Measurements from ENCODE around the gene MDM4. TPM values are rescaled to one million over a fixed set of nuclear protein-coding genes. Genes with fewer than 3 reads are reported as not detected.

The MDM4 gene
- total RNA-seq, 1 experiment from 2014 or later = 49.6 TPM

DNA sequence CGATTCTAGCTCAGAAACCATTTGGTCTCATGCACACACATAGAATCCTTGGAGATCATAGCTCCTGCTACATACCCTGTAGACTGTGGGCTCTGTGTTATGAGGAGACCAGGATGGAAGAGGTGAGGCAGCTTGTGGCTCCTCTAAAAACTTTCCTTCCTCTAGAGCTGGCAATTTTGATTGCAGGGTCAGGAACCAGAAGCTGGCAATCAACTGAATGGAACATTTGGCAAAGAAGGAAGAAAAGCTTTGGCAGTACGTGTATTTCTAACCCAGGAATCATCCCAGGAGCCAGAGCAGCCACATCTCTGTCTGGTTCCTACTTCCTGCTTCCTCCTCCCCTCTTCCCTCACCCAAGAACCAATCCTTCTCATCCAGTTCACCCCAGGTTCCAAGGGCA lies 37.3 kb upstream of the MDM4 start:
- no CpG with 5 or more reads among the region's 2 CpGs for WGBS (ENCODE audit: extremely low coverage, insufficient read length, low lambda C conversion rate)
- no peaks in the 10 kb centered on the region for H3K36me3 Mint-ChIP-seq (ENCODE audit: insufficient read depth in 1 of 3, low read depth in 3 of 3)
- peaks cover 48 to 51% of the 10 kb centered on the region in 2 experiments for H3K4me1 Mint-ChIP-seq
- Histone ChIP-seq H3T11ph (ENCODE audit: low read length) (no peak overlapping the region), H3K4me2 (ENCODE audit: insufficient read depth, insufficient read length, low read length) (no peak overlapping the region), H3K14ac (ENCODE audit: insufficient read depth, low read length) (no peak overlapping the region), H3K9ac (ENCODE audit: extremely low read depth, insufficient read length, low read length) (no peak overlapping the region), H2BK15ac (ENCODE audit: low read depth, low read length) (no peak overlapping the region), H3K79me2 (ENCODE audit: insufficient read depth, low read length) (no peaks in the 10 kb centered on the region), H3K4me1 (ENCODE audit: insufficient read depth, low read length) (peaks cover 5% of the 10 kb centered on the region; the same call in 1 of the 2 replicates), H3K9me3 (ENCODE audit: control insufficient read depth, low read depth, low read length) (no peaks in the 10 kb centered on the region), H2BK120ac (ENCODE audit: low read depth, low read length, poor library complexity, severe bottlenecking) (no peak overlapping the region), H3K27ac (ENCODE audit: insufficient read length, low read depth, low read length) (no peak overlapping the region), H2AK5ac (ENCODE audit: insufficient read length, low read length) (no peak overlapping the region), H4K20me1 (ENCODE audit: control insufficient read depth, insufficient read depth, insufficient read length) (no peaks in the 10 kb centered on the region), H3K56ac (ENCODE audit: insufficient read length, low read depth, low read length) (no peak overlapping the region), H3K23me2 (ENCODE audit: insufficient read length, low read depth, low read length, poor library complexity, severe bottlenecking) (no peaks in the 10 kb centered on the region), H2AFZ (ENCODE audit: low read length) (no peak overlapping the region), H3K27me3 (ENCODE audit: insufficient read depth, low read length) (no peaks in the 10 kb centered on the region), H3K18ac (ENCODE audit: insufficient read length, low read depth, low read length) (no peak overlapping the region), H2BK20ac (ENCODE audit: low read depth, low read length, poor library complexity, severe bottlenecking) (no peak overlapping the region), H2BK12ac (ENCODE audit: insufficient read length, low read depth, low read length) (no peak overlapping the region), H3K79me1 (ENCODE audit: insufficient read depth, low read depth, low read length, poor library complexity, severe bottlenecking) (no peaks in the 10 kb centered on the region), H4K5ac (ENCODE audit: insufficient read length, low read depth, low read length) (no peak overlapping the region), H3K4ac (ENCODE audit: low read depth, low read length) (no peak overlapping the region), H3K23ac (ENCODE audit: insufficient read length, low read depth, low read length) (no peak overlapping the region), H2BK5ac (ENCODE audit: insufficient read length, low read length) (no peak overlapping the region), H4K8ac (replicated peaks; ENCODE audit: insufficient read length, low read depth, low read length) (no peak overlapping the region), H4K91ac (ENCODE audit: insufficient read length, low read depth, low read length) (no peak overlapping the region)
- no peaks in the 10 kb centered on the region for H3K9me3 Mint-ChIP-seq
- H3K4me3 Mint-ChIP-seq = no peak overlapping the region
- no peak overlapping the region for H3K27ac Mint-ChIP-seq
- no peaks in the 10 kb centered on the region for H3K27me3 Mint-ChIP-seq (ENCODE audit: low read depth)
- TF ChIP-seq, protein P1, sequence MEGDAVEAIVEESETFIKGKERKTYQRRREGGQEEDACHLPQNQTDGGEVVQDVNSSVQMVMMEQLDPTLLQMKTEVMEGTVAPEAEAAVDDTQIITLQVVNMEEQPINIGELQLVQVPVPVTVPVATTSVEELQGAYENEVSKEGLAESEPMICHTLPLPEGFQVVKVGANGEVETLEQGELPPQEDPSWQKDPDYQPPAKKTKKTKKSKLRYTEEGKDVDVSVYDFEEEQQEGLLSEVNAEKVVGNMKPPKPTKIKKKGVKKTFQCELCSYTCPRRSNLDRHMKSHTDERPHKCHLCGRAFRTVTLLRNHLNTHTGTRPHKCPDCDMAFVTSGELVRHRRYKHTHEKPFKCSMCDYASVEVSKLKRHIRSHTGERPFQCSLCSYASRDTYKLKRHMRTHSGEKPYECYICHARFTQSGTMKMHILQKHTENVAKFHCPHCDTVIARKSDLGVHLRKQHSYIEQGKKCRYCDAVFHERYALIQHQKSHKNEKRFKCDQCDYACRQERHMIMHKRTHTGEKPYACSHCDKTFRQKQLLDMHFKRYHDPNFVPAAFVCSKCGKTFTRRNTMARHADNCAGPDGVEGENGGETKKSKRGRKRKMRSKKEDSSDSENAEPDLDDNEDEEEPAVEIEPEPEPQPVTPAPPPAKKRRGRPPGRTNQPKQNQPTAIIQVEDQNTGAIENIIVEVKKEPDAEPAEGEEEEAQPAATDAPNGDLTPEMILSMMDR (conservative IDR thresholded peaks at IDR 0.05) = no peak
- DNase-seq = no peak

Data from H9 (cell line).